Epithelial cell of proximal tubule (primary cell): ENCODE data around the gene PPP2R2C. TPM values are rescaled to one million over a fixed set of nuclear protein-coding genes. Genes with fewer than 3 reads are reported as not detected.
A peak's percentile ranks its signal among the peaks of the same experiment; 100 is the strongest.

Experiments used
- DNase-seq: peaks from one replicate; pipeline ENCODE4 v3.0.0-alpha.2; 2011; ENCODE audit warnings: low read depth
- H3K4me3 ChIP-seq: 2 replicates; pipeline ENCODE4 v1.5.1; 2011; ENCODE audit warnings: low read depth, mild to moderate bottlenecking, low read length
- CTCF ChIP-seq: conservative IDR thresholded peaks from 2 replicates; pipeline ENCODE4 v1.5.1; 2012; ENCODE audit warnings: low read depth, mild to moderate bottlenecking, low read length
- total RNA-seq: library from RNA; depleted of rRNA; stranded (reverse); fragments of >200 nt; gene quantifications from 2 replicates; pipeline ENCODE4 v1.2.3, GENCODE V29; 2015

The PPP2R2C gene
- total RNA-seq, 1 donor from 2014 or later = not detected

- no peak for TF ChIP-seq CTCF
- H3K4me3 ChIP-seq = no peak overlapping the region
- DNase-seq = no peak
Measured at GRCh38 chr4:6345866-6346265, 126.5 kb downstream of the PPP2R2C start.

- no peak for DNase-seq
- no peak for TF ChIP-seq CTCF
- H3K4me3 ChIP-seq = no peak overlapping the region
Measured at GRCh38 chr4:6345096-6345830, 127.2 kb downstream of the PPP2R2C start.

DNA sequence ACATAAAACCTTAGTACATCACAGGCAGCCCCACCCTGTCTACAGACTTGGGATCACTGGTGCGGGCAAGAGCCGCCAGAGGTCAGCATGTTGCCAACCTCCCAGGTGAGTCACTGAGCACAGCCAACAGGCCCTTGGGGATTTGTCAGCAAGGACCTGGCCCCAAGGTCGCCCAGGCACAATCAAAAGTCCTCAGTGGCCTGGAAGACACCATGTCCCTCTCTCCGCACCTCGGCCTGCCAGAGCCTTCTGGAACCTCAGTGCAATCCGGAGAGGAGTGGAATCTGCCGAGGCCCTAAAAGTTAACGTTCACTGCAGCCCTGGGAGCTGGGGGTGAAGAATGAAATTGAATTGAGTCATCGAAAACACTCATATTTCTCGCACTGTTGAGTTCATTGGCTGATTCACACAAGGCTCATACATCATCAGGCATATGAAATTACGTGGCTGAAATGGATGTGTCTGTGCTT is 128.4 kb downstream of the PPP2R2C start:
- H3K4me3 ChIP-seq = no peak overlapping the region
- DNase-seq = no peak
- TF ChIP-seq CTCF = peak; percentile 52

DNA sequence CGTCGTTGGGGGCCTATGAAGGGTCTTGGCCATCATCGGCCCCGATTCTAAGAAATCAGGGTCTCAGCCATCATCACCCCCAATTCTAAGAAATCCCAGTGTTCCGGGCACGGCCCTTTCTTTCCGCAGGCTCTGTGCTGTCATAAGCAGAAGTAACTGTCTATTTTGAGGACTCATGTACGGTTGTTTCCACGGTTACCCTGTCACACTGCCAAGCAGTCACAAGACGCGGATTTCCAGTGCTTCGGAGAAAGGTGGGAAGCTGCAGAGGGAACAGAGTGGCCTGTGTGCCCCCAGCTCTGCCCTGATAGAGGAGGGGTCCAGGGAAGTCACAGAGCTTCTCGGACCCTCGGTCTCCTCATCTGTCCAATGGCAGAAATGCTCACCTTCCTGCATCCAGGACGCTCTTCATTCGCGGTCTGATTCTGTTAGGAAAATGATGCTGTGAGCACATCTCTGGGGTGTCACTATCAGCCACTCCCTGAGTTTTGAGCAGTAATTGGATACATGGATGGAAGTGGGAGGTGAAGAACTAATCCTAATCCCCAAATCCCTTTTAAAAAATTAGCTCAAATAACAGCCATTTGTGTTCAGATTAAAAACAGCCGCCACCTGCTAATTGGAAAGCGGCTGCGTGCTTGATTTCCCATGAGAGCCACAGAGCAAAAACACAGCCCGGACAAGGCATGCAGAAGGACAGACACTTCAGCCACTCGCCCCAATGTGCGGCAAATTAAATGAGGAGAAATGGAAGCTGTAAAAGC is 129.7 kb downstream of the PPP2R2C start:
- no peak for DNase-seq

DNA sequence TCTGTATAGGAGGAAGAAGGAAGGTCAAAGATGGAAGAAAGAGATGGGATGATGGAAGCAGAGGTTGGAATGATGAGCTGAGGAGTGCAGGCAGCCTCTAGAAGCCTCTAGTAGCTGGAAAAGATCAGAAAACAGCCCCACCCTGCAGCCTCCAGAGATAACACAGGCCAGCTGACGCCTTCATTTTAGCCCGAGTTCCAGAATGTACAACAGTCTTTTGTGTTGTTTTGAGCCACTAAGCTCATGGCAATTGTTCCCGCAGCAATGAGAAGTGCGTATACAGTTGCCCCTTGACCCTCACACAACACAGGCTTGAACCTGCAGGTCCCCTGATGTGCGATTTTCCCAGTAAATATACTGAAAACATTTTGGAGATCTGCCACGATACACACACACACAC is 130.7 kb downstream of the PPP2R2C start:
- no peak overlapping the region for H3K4me3 ChIP-seq
- no peak for TF ChIP-seq CTCF
- no peak for DNase-seq

More for the DNA sequence above, 129.7 kb downstream of the PPP2R2C start:
- TF ChIP-seq CTCF = no peak
- H3K4me3 ChIP-seq = no peak overlapping the region

DNA sequence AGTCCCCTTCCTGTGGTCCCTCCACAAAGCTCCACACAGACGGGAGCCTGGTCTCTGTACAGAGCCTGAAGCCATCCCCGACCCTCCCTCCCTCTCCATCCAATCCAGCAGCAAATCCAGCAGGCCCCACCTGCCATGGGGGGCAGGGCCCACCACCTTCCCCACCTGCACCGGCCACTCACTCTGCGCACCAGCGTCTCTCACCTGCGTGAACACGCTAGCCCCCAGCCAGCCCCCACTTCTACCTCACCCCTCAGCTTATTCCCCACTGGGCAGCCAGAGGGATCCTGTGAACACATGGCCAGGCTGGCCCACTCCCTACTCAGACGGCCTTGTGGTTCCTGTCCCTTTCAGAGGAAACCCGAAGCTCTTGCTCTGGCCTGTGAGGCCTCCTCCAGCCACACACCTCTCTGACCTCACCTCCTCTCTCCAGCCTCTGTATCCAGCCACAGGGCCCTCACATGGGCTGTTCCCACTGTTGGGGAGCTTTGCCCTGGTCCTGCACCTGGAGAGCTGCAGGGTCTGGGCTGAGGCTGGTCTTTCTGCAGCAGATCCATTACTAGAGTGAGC is 131.9 kb downstream of the PPP2R2C start:
- DNase-seq = no peak
- no peak for TF ChIP-seq CTCF
- no peak overlapping the region for H3K4me3 ChIP-seq
